Neural progenitor cell (in vitro differentiated cells): ENCODE measurements around the gene CHCHD10.

Experiments used
- EZH2 ChIP-seq: fragments of 200-600 bp; sonication (generic); IDR thresholded peaks from 2 replicates; pipeline ENCODE4 v1.6.1; 2017; ENCODE audit warnings: antibody characterized with exemption, mild to moderate bottlenecking, moderate library complexity
- TF ChIP-seq, protein P1 (sequence below): fragments of 200-600 bp; sonication (generic); IDR thresholded peaks from 2 replicates; pipeline ENCODE4 v1.5.1; 2017; ENCODE audit warnings: antibody characterized with exemption, mild to moderate bottlenecking

GRCh38 chr22:23752090-23752691, 15.6 kb downstream of the CHCHD10 start:
- TF ChIP-seq, protein P1, sequence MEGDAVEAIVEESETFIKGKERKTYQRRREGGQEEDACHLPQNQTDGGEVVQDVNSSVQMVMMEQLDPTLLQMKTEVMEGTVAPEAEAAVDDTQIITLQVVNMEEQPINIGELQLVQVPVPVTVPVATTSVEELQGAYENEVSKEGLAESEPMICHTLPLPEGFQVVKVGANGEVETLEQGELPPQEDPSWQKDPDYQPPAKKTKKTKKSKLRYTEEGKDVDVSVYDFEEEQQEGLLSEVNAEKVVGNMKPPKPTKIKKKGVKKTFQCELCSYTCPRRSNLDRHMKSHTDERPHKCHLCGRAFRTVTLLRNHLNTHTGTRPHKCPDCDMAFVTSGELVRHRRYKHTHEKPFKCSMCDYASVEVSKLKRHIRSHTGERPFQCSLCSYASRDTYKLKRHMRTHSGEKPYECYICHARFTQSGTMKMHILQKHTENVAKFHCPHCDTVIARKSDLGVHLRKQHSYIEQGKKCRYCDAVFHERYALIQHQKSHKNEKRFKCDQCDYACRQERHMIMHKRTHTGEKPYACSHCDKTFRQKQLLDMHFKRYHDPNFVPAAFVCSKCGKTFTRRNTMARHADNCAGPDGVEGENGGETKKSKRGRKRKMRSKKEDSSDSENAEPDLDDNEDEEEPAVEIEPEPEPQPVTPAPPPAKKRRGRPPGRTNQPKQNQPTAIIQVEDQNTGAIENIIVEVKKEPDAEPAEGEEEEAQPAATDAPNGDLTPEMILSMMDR: no peak
- no peak for TF ChIP-seq EZH2
